Measurements from ENCODE around the gene CDH23.

GRCh38 chr10:71427246-71427645 lies 30.5 kb downstream of the CDH23 start:
- TF ChIP-seq RARB (CRISPR knock-in tag; IDR thresholded peaks at IDR 0.05) (no peak), TCF4 (CRISPR knock-in tag; IDR thresholded peaks at IDR 0.05; ENCODE audit: borderline replicate concordance) (no peak), TSHZ2 (CRISPR knock-in tag; IDR thresholded peaks at IDR 0.05) (no peak), CREB5 (CRISPR knock-in tag; IDR thresholded peaks at IDR 0.05; ENCODE audit: low read depth) (no peak)
